ENCODE data around the gene RBM22.

Gene RBM22

DNA sequence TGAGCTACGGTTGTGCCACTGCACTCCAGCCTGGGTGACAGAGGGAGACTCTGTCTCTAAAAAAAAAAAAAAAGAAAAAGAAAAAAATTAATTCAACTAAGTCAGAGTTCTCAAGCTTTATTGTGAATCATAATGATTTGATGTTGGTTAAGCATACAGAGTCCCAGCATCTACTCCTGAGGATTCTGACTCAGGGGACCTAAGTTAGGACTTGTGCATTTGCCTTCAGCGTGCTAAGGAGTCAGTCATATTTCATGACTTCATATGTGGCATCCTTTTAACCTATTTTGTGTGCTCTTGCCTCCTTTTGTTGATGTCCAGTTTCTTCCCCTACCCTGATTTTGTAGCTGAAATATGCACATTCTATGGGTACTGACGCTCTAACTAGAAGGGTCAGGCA, 36.9 kb downstream of the RBM22 start:
- H3K4me3 ChIP-seq (replicated peaks in 1 of 2; ENCODE audit: low read depth in 2 of 2, low read length in 2 of 2): no peak overlapping the region
- TF ChIP-seq, protein P1, sequence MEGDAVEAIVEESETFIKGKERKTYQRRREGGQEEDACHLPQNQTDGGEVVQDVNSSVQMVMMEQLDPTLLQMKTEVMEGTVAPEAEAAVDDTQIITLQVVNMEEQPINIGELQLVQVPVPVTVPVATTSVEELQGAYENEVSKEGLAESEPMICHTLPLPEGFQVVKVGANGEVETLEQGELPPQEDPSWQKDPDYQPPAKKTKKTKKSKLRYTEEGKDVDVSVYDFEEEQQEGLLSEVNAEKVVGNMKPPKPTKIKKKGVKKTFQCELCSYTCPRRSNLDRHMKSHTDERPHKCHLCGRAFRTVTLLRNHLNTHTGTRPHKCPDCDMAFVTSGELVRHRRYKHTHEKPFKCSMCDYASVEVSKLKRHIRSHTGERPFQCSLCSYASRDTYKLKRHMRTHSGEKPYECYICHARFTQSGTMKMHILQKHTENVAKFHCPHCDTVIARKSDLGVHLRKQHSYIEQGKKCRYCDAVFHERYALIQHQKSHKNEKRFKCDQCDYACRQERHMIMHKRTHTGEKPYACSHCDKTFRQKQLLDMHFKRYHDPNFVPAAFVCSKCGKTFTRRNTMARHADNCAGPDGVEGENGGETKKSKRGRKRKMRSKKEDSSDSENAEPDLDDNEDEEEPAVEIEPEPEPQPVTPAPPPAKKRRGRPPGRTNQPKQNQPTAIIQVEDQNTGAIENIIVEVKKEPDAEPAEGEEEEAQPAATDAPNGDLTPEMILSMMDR (IDR thresholded peaks at IDR 0.05; ENCODE audit: low read depth, low read length): no peak

DNA sequence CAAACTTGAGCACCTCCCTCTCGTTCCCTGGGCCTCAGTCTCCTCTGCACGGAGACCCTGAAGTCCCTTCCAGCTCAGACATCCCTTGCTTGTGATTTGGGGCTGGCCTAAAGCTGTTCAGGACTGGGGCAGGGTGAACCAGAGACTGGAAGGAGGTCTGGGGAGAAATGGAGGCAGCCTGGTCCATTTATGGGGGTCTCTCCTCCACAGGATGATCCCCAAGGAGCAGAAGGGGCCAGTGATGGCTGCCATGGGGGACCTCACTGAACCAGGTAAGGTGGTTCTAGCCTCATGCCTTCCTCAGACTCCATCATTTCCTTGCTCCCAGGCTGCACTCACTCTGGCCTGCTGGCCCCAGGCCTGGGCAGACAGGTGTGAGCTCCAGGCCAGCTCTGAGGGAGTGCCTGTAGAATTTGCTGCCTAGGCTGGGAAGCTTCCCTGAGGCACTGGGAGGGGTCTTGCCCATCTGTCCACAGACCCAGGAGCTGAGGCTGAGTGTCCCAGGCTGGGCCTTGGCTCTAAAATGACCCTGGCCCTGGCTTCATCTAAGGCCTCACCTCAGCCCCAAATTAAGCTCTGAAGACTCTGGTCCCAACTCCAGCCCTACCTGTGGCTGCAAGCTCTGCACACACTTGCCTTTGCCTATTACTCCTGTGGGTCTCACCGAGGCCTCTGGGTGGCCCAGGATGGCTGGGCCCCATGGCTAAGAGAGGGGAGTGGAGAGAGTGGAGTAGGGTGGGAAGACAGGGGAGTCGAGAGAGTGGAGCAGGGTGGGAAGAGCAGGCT, 37.9 kb downstream of the RBM22 start:
- TF ChIP-seq, protein P1 (IDR thresholded peaks at IDR 0.05; ENCODE audit: low read depth, low read length): no peak
- H3K4me3 ChIP-seq (replicated peaks in 1 of 2; ENCODE audit: low read depth in 2 of 2, low read length in 2 of 2): no peak overlapping the region
- DNase-seq (ENCODE audit: low read depth in 2 of 2): no peak

More for the DNA sequence above, 36.9 kb downstream of the RBM22 start:
- no peak for DNase-seq (ENCODE audit: low read depth in 2 of 2)

DNA sequence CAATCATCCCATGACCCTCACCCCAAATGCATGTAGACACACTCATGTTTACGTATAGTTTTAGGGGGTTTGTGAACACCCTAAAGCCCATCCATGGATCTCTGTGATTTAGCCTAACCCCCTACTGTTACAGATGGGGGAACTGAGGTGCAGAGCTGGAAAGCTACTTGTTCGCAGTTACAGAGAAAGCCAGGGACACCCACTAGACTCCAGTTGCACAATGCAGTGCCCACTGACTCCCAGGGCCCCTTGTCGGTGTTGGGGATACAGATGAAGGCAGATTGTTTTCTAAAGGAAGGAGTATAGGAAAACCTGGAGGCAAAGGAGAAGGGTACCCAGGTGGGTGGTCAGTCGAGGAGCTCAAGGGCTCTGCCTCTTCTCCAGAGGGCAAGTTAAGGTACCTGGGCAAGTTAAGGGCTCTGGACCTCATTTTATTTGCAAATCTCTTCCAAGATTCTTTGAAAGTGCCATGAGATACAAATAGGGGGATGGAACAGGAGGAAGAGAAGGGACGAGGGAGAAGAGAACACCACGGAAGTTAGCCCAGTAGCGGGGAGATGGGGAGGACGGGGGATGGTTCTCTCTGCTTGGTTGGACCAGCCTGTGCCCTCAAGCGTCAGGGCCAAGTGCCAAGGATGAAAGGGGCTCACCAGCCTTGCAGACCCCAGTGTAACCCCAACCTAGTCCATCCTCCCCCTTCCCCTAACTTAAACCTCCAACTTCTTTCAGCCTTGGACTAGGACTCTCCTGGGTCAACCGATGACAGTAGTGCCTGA, 38.9 kb downstream of the RBM22 start:
- H3K4me3 ChIP-seq (replicated peaks in 1 of 2; ENCODE audit: low read depth in 2 of 2, low read length in 2 of 2): no peak overlapping the region
- no peak for DNase-seq (ENCODE audit: low read depth in 2 of 2)
- TF ChIP-seq, protein P1 (IDR thresholded peaks at IDR 0.05; ENCODE audit: low read depth, low read length): no peak

GRCh38 chr5:150661086-150661485, 39.8 kb downstream of the RBM22 start, which contains the start of gene MYOZ3:
MYOZ3 (plus strand) TSS chr5:150661251; CDS start chr5:150662942, 1,691 bp downstream.
- no peak for DNase-seq (ENCODE audit: low read depth in 2 of 2)
- TF ChIP-seq, protein P1 (IDR thresholded peaks at IDR 0.05; ENCODE audit: low read depth, low read length): no peak
- no peak within 1 kb of the TSS for H3K4me3 ChIP-seq (replicated peaks in 1 of 2; ENCODE audit: low read depth in 2 of 2, low read length in 2 of 2)

DNA sequence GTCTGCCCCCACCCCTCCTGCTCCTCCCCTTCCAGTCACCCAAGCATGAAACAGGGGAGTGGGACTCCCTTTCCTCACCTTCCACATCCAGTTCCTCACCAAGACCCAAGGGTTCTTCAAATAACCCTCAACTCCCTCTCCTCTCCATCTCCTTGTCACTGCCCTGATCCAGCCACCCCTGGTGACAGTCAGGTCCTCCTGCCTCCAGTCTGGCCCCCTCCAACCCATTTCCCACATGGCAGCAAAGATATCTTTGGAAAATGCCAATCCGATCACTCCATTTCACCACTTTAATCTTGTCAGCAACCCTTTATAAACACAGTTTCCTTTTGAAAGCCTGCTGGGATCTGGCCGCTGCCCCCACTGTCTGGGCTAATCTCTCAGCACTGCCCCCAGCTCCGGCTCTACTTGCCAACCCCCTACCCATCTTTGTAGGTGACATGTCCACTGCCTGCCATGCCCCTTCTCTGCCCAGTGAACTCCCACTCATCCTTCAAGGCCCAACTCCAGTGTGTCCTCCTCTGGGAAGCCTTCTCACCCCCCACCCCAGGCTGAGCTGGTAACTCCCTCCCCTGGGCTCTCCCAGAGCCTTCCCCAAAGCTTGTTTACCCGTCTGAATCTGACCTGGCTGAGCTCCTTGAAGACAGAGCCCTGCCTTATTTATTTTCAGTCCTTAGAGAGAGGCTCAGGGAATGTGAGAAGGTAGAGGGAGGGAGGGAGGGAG, 40.6 kb downstream of the RBM22 start:
- DNase-seq (ENCODE audit: low read depth in 2 of 2): no peak
- TF ChIP-seq, protein P1 (IDR thresholded peaks at IDR 0.05; ENCODE audit: low read depth, low read length): no peak

GRCh38 chr5:150659360-150660107, 41.3 kb downstream of the RBM22 start:
- no peak overlapping the region for H3K4me3 ChIP-seq (replicated peaks in 1 of 2; ENCODE audit: low read depth in 2 of 2, low read length in 2 of 2)
- TF ChIP-seq, protein P1 (IDR thresholded peaks at IDR 0.05; ENCODE audit: low read depth, low read length): no peak
- DNase-seq (ENCODE audit: low read depth in 2 of 2): no peak

More for the DNA sequence above, 40.6 kb downstream of the RBM22 start:
- H3K4me3 ChIP-seq (replicated peaks in 1 of 2; ENCODE audit: low read depth in 2 of 2, low read length in 2 of 2): no peak overlapping the region
